Measurements from ENCODE around the gene TTC34. TPM values are rescaled to one million over a fixed set of nuclear protein-coding genes. Genes with fewer than 3 reads are reported as not detected.

The TTC34 gene
- total RNA-seq, 4 donors from 2014 or later, result 0.84 to 1.2 (median 1.0) TPM

- H3K4me3 ChIP-seq, result no peak overlapping the region
- H3K27ac ChIP-seq, result no peak overlapping the region
- no peak for DNase-seq (ENCODE audit: low spot score in 2 of 2)
- WGBS, 2 donors, result 67 to 87% methylated on average over 9 of the region's 9 CpGs
- TF ChIP-seq CTCF (IDR thresholded peaks at IDR 0.05) (no peak), POLR2A (IDR thresholded peaks at IDR 0.05) (no peak), EP300 (IDR thresholded peaks at IDR 0.05) (no peak)
- no peaks in the 10 kb centered on the region for H3K27me3 ChIP-seq
- no peaks in the 10 kb centered on the region for H3K36me3 ChIP-seq
- no peaks in the 10 kb centered on the region for H3K4me1 ChIP-seq
- peaks cover 0 to 25% (median 0%) of the 10 kb centered on the region in 4 donors for H3K9me3 ChIP-seq
Measured at GRCh38 chr1:2845869-2846268, 44.4 kb upstream of the TTC34 start.

GRCh38 chr1:2840036-2840809 is 38.7 kb upstream of the TTC34 start:
- Histone ChIP-seq H3K9me3 (peaks cover 0 to 33% (median 0%) of the 10 kb centered on the region in 4 donors), H3K36me3 (no peaks in the 10 kb centered on the region), H3K4me3 (no peak overlapping the region), H3K27ac (no peak overlapping the region), H3K4me1 (no peaks in the 10 kb centered on the region), H3K27me3 (no peaks in the 10 kb centered on the region)
- TF ChIP-seq EP300 (IDR thresholded peaks at IDR 0.05) (no peak), POLR2A (IDR thresholded peaks at IDR 0.05) (no peak), CTCF (IDR thresholded peaks at IDR 0.05) (no peak)
- WGBS, 2 donors, result 55 to 56% methylated on average over 16 of the region's 16 CpGs
- no peak for DNase-seq (ENCODE audit: low spot score in 2 of 2)

GRCh38 chr1:2837823-2838222 is 36.3 kb upstream of the TTC34 start:
- DNase-seq (ENCODE audit: low spot score in 2 of 2), result no peak
- no peak overlapping the region for H3K27ac ChIP-seq
- H3K9me3 ChIP-seq, result peaks cover 0 to 15% (median 0%) of the 10 kb centered on the region in 4 donors
- no peaks in the 10 kb centered on the region for H3K27me3 ChIP-seq
- H3K36me3 ChIP-seq, result no peaks in the 10 kb centered on the region
- no peaks in the 10 kb centered on the region for H3K4me1 ChIP-seq
- TF ChIP-seq CTCF (IDR thresholded peaks at IDR 0.05), result no peak
- TF ChIP-seq EP300 (IDR thresholded peaks at IDR 0.05), result no peak
- TF ChIP-seq POLR2A (IDR thresholded peaks at IDR 0.05), result no peak
- H3K4me3 ChIP-seq, result no peak overlapping the region
- 87 to 92% methylated on average over 12 of the region's 12 CpGs for WGBS, 2 donors

DNA sequence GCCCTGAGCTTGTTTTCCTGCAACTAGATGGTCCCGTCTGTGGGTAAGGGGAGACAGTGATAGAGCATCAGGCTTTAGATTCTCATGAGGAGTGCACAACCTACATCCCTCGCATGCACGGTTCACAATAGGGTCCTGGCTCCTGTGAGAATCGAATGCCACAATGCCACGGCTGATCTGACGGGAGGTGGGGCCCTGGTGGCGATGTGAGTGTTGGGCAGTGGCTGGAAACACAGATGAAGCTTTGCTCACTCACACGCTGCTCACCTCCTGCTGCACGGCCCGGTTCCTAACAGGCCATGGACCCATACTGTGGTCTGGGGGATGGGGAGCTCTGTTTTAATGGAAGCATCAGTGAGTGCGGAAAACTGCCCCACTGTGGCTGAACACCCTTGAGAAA is 35.8 kb upstream of the TTC34 start:
- Histone ChIP-seq H3K27me3 (no peaks in the 10 kb centered on the region), H3K9me3 (peaks cover 0 to 17% (median 0%) of the 10 kb centered on the region in 4 donors), H3K4me1 (no peaks in the 10 kb centered on the region), H3K36me3 (no peaks in the 10 kb centered on the region), H3K4me3 (no peak overlapping the region), H3K27ac (no peak overlapping the region)
- WGBS, 2 donors, result 80 to 83% methylated on average over 11 of the region's 11 CpGs
- DNase-seq (ENCODE audit: low spot score in 2 of 2), result no peak
- TF ChIP-seq EP300 (IDR thresholded peaks at IDR 0.05), result no peak
- no peak for TF ChIP-seq POLR2A (IDR thresholded peaks at IDR 0.05)
- no peak for TF ChIP-seq CTCF (IDR thresholded peaks at IDR 0.05)

- peaks cover 0 to 22% (median 0%) of the 10 kb centered on the region in 4 donors for H3K9me3 ChIP-seq
- WGBS, 2 donors, result 72 to 78% methylated on average over 19 to 20 of the region's 20 CpGs
- H3K27ac ChIP-seq, result no peak overlapping the region
- no peak for DNase-seq (ENCODE audit: low spot score in 2 of 2)
- no peaks in the 10 kb centered on the region for H3K36me3 ChIP-seq
- H3K4me3 ChIP-seq, result no peak overlapping the region
- H3K4me1 ChIP-seq, result no peaks in the 10 kb centered on the region
- no peaks in the 10 kb centered on the region for H3K27me3 ChIP-seq
- TF ChIP-seq POLR2A (IDR thresholded peaks at IDR 0.05) (no peak), CTCF (IDR thresholded peaks at IDR 0.05) (no peak), EP300 (IDR thresholded peaks at IDR 0.05) (no peak)
Measured at GRCh38 chr1:2836333-2836970, 35.0 kb upstream of the TTC34 start.
